Activated CD8-positive, alpha-beta memory T cell treated with anti-CD3 and anti-CD28 coated beads for 4 hours (primary cell): ENCODE results near the gene ATP6V0E1.

ENCODE experiments used
- DNase-seq, 2 donors: peaks; one replicate each; pipeline ENCODE4 v3.0.0-alpha.2; 2020; ENCODE audit warnings: low read depth in 2 of 2

ATP6V0E1 gene

DNA sequence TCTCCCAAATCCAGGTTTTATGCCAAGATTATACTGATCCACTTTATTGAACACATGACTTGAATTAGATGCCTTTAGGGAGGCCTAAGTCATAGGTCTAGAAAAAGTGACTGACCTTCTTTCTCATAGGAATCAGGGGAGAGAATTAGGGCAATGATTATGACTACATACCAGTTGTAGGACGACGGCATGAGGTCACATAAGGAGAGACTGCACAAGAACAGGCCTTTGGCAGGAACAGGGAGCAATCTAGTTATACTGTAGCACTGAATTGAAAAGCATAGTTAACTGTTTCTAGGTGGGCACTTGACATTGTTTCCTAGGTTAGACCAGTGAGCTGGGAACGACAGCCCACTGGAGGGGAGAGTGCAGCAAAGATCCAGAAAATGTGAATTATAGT is 95.3 kb downstream of the ATP6V0E1 start:
- no peak for DNase-seq
